ENCODE results near the gene IL9. TPM values are rescaled to one million over a fixed set of nuclear protein-coding genes. Genes with fewer than 3 reads are reported as not detected.

The IL9 gene
- total RNA-seq, 3 donors from 2014 or later, result not detected

DNA sequence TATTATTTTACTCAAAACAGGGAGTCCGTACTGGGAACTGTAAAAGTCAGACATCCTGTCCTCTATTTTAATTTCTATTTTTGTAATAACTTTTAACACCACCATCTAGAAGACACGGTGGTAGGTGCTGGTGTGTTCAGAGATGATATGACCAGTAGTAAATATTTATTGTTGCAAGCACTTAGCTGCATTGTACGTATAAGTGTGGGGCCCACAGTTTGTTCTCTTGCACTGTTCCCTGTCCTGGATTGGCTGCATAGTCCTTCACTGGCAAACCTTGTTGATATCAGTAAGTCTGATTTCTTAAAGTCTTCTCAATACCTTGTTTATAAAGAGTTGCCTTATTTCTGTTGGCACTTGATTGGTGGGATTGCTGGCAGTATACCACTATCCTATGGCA lies 24.6 kb upstream of the IL9 start:
- H3K9me3 ChIP-seq, result no peaks in the 10 kb centered on the region
- H3K4me1 ChIP-seq (ENCODE audit: low read depth), result no peaks in the 10 kb centered on the region
- no peaks in the 10 kb centered on the region for H3K36me3 ChIP-seq (ENCODE audit: low read depth)
- no peak for DNase-seq
- H3K4me3 ChIP-seq, result no peak overlapping the region
- no peak for ATAC-seq
- TF ChIP-seq, protein P1, sequence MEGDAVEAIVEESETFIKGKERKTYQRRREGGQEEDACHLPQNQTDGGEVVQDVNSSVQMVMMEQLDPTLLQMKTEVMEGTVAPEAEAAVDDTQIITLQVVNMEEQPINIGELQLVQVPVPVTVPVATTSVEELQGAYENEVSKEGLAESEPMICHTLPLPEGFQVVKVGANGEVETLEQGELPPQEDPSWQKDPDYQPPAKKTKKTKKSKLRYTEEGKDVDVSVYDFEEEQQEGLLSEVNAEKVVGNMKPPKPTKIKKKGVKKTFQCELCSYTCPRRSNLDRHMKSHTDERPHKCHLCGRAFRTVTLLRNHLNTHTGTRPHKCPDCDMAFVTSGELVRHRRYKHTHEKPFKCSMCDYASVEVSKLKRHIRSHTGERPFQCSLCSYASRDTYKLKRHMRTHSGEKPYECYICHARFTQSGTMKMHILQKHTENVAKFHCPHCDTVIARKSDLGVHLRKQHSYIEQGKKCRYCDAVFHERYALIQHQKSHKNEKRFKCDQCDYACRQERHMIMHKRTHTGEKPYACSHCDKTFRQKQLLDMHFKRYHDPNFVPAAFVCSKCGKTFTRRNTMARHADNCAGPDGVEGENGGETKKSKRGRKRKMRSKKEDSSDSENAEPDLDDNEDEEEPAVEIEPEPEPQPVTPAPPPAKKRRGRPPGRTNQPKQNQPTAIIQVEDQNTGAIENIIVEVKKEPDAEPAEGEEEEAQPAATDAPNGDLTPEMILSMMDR (IDR thresholded peaks at IDR 0.05), result no peak
- intact Hi-C loops (cut with DNase I, micrococcal nuclease), result no loop called here

DNA sequence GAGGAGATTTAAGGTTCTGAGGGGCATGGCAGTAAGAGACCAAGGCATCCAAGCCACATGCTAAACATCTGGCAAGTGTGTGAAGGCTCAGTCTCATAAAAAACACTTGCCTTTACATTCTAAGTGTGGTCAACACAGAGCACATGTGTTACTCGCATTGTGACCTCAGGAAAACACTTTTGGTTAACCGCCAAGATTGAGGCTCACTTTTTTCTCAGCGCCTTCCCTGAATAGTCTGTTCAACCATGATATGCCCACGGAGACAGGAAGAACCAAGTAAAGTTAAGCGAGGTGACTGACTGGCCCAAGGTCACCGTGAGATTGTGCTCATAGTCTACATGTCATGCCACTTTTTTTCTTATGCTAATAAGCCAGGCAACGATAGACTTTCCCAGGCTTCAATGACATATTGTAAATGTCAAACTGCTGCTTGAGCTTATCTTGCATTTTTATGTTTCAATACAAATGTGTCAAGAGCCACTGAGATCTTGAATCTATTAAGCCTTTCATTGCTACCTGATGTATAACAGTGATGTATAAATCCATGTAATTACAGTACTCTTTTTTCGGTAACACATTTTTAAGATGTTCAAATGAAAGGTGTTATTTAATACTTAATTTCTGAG lies 21.1 kb upstream of the IL9 start:
- H3K36me3 ChIP-seq (ENCODE audit: low read depth), result no peaks in the 10 kb centered on the region
- DNase-seq, result no peak
- no peak overlapping the region for H3K4me3 ChIP-seq
- ATAC-seq, result no peak
- TF ChIP-seq, protein P1 (IDR thresholded peaks at IDR 0.05), result no peak
- H3K4me1 ChIP-seq (ENCODE audit: low read depth), result no peaks in the 10 kb centered on the region
- H3K9me3 ChIP-seq, result no peaks in the 10 kb centered on the region
- intact Hi-C loops (cut with DNase I, micrococcal nuclease), result no loop called here

DNA sequence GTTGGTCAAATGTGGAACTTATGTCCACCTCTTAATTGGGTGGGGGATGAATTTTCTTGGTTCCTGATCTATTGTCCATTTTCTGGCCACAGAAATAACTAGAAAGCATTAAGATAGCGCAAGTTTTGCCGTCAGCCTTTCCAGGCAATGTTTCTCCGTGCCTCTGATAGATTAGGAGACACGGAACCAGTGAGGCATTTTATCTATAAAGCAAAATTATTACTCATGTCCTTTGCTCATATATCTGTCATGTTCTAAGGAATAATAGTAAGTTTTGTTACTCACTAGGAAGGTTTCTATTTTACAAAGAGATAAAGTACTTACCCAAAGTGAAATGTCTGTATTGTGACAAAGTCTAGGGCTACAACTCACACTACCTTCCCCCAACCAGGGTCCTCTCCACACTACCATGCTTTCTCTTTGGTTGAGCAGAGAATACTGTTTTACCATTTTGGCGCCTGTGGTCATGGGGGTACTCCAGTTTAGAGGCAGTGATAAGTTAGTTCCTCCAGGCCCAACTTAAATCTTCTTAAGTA lies 19.9 kb upstream of the IL9 start:
- H3K9me3 ChIP-seq, result no peaks in the 10 kb centered on the region
- no peak for DNase-seq
- no peaks in the 10 kb centered on the region for H3K36me3 ChIP-seq (ENCODE audit: low read depth)
- no peak for ATAC-seq
- TF ChIP-seq, protein P1 (IDR thresholded peaks at IDR 0.05), result no peak
- H3K4me1 ChIP-seq (ENCODE audit: low read depth), result no peaks in the 10 kb centered on the region
- no peak overlapping the region for H3K4me3 ChIP-seq
- intact Hi-C loops (cut with DNase I, micrococcal nuclease), result no loop called here

DNA sequence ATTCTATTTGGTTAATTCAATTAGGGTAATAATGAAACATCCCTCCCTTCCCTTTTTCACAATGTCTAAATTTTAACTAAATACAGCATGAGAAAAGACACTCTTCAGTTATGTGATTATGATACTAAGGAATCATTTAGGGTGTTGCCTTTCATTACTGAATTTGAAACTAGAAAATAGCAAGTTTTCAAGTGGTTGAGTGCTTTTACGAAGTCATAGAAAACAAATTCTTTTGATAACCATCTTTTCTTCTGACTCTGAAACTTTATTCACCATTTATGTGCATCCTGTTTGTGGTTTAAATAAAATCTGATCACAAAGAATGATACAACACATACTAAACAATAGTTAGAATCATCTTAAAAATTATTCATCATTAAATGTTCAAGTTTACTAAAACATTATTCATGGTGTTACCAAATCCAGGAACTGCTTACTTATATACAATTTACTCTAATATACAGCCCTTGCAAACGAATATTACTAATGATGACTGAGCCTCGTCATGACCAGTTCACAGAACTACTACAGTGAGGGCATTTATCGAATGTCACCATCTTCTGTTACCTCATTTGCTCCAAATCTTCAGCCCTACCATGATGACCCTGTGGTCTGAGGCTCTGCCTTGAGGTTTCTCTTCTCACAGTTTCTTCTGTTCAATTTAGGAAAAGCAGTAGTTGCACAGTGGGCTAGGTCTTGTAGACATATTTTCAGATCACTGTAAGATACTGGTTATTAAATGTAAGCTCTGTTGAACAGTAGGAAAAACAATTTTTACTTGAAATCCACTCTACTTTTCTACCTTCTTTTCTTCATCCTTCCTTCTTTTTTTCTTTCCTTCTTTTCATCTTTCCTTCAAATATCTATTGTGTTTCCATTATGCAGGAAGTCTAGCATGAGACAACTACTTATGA lies 18.3 kb upstream of the IL9 start:
- H3K4me1 ChIP-seq (ENCODE audit: low read depth), result no peaks in the 10 kb centered on the region
- H3K36me3 ChIP-seq (ENCODE audit: low read depth), result no peaks in the 10 kb centered on the region
- intact Hi-C loops (cut with DNase I, micrococcal nuclease), result no loop called here
- TF ChIP-seq, protein P1 (IDR thresholded peaks at IDR 0.05), result no peak
- H3K9me3 ChIP-seq, result no peaks in the 10 kb centered on the region
- ATAC-seq (no peak), DNase-seq (no peak)
- H3K4me3 ChIP-seq, result no peak overlapping the region

DNA sequence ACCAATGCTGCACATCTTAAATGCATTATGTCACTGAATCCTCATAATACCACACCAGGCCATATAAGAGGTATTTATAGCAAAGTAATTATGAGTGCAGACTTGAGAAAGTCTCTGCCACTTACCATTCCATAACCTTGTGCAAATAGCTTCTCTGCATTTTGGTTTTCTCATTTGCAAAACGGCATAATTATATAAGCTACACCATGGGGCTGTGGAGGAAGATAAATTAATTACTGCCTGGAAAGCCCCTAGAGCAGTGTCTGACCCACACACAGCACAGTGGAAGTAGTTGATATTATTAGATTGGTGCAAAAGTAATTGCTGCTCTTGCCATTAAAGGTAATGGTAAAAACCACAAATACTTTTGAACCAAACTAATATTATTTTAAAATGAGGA lies 9.5 kb upstream of the IL9 start:
- no peaks in the 10 kb centered on the region for H3K36me3 ChIP-seq (ENCODE audit: low read depth)
- no peaks in the 10 kb centered on the region for H3K9me3 ChIP-seq
- intact Hi-C loops (cut with DNase I, micrococcal nuclease), result no loop called here
- TF ChIP-seq, protein P1 (IDR thresholded peaks at IDR 0.05), result no peak
- H3K4me3 ChIP-seq, result no peak overlapping the region
- DNase-seq (no peak), ATAC-seq (no peak)
- H3K4me1 ChIP-seq (ENCODE audit: low read depth), result no peaks in the 10 kb centered on the region
